ENCODE measurements around the gene SUOX.
A peak's percentile ranks its signal among the peaks of the same experiment; 100 is the strongest.
"Not testable (repeated sequence)": the region's sequence is repeated elsewhere in the genome, so short reads cannot be mapped to it uniquely, and the experiment has no call there.

Gene SUOX

GRCh38 chr12:56001487-56002100, 4.5 kb downstream of the SUOX start:
- no peak for DNase-seq (ENCODE audit: low read depth, low spot score)
- WGBS (ENCODE audit: insufficient coverage, insufficient read length), result no CpG with 5 or more reads among the region's 7 CpGs
- peaks cover 10% of the 10 kb centered on the region; the same call in 1 of the 2 replicates for H3K36me3 ChIP-seq (ENCODE audit: control insufficient read depth, insufficient read depth, low read length)
- no peaks in the 10 kb centered on the region for H3K27me3 ChIP-seq (ENCODE audit: control insufficient read depth, insufficient read depth, low read length)
- no peaks in the 10 kb centered on the region for H3K9me3 ChIP-seq (ENCODE audit: control insufficient read depth, insufficient read depth, low read length)
- no peak overlapping the region for H3K27ac ChIP-seq (ENCODE audit: low read length)
- no peak overlapping the region for H3K4me3 ChIP-seq (ENCODE audit: low read length)
- no peaks in the 10 kb centered on the region for H3K4me1 ChIP-seq (ENCODE audit: control insufficient read depth, insufficient read depth, low read length)

GRCh38 chr12:56003376-56003775, 6.3 kb downstream of the SUOX start:
- not testable (repeated sequence) for H3K9me3 ChIP-seq (ENCODE audit: control insufficient read depth, insufficient read depth, low read length); H3K36me3 ChIP-seq (ENCODE audit: control insufficient read depth, insufficient read depth, low read length); DNase-seq (ENCODE audit: low read depth, low spot score); H3K4me3 ChIP-seq (ENCODE audit: low read length); H3K27ac ChIP-seq (ENCODE audit: low read length); H3K27me3 ChIP-seq (ENCODE audit: control insufficient read depth, insufficient read depth, low read length); H3K4me1 ChIP-seq (ENCODE audit: control insufficient read depth, insufficient read depth, low read length)
- WGBS (ENCODE audit: insufficient coverage, insufficient read length), result no CpG with 5 or more reads among the region's 5 CpGs

- peaks cover 10% of the 10 kb centered on the region; the same call in 1 of the 2 replicates for H3K36me3 ChIP-seq (ENCODE audit: control insufficient read depth, insufficient read depth, low read length)
- DNase-seq (ENCODE audit: low read depth, low spot score), result no peak
- no peak overlapping the region for H3K4me3 ChIP-seq (ENCODE audit: low read length)
- no peaks in the 10 kb centered on the region for H3K27me3 ChIP-seq (ENCODE audit: control insufficient read depth, insufficient read depth, low read length)
- WGBS (ENCODE audit: insufficient coverage, insufficient read length), result no CpG with 5 or more reads among the region's 10 CpGs
- no peaks in the 10 kb centered on the region for H3K4me1 ChIP-seq (ENCODE audit: control insufficient read depth, insufficient read depth, low read length)
- H3K27ac ChIP-seq (ENCODE audit: low read length), result no peak overlapping the region
- H3K9me3 ChIP-seq (ENCODE audit: control insufficient read depth, insufficient read depth, low read length), result no peaks in the 10 kb centered on the region
These were observed 7.1 kb downstream of the SUOX start for GRCh38 chr12:56004211-56004610.

- no peak for DNase-seq (ENCODE audit: low read depth, low spot score)
- Histone ChIP-seq H3K4me1 (ENCODE audit: control insufficient read depth, insufficient read depth, low read length) (no peaks in the 10 kb centered on the region), H3K4me3 (ENCODE audit: low read length) (peak overlapping the region; percentile 84; the same call in 1 of the 2 replicates), H3K9me3 (ENCODE audit: control insufficient read depth, insufficient read depth, low read length) (no peaks in the 10 kb centered on the region), H3K27ac (ENCODE audit: low read length) (no peak overlapping the region), H3K36me3 (ENCODE audit: control insufficient read depth, insufficient read depth, low read length) (peaks cover 6% of the 10 kb centered on the region; the same call in 1 of the 2 replicates), H3K27me3 (ENCODE audit: control insufficient read depth, insufficient read depth, low read length) (no peaks in the 10 kb centered on the region)
- no CpG with 5 or more reads among the region's 44 CpGs for WGBS (ENCODE audit: insufficient coverage, insufficient read length)
These were observed 10.8 kb downstream of the SUOX start for GRCh38 chr12:56007564-56008559.

GRCh38 chr12:56010111-56010570, 13.1 kb downstream of the SUOX start:
- DNase-seq (ENCODE audit: low read depth, low spot score), result no peak
- no peaks in the 10 kb centered on the region for H3K36me3 ChIP-seq (ENCODE audit: control insufficient read depth, insufficient read depth, low read length)
- H3K27ac ChIP-seq (ENCODE audit: low read length), result no peak overlapping the region
- WGBS (ENCODE audit: insufficient coverage, insufficient read length), result no CpG with 5 or more reads among the region's 2 CpGs
- no peaks in the 10 kb centered on the region for H3K9me3 ChIP-seq (ENCODE audit: control insufficient read depth, insufficient read depth, low read length)
- H3K4me1 ChIP-seq (ENCODE audit: control insufficient read depth, insufficient read depth, low read length), result no peaks in the 10 kb centered on the region
- no peak overlapping the region for H3K4me3 ChIP-seq (ENCODE audit: low read length)
- no peaks in the 10 kb centered on the region for H3K27me3 ChIP-seq (ENCODE audit: control insufficient read depth, insufficient read depth, low read length)

GRCh38 chr12:56011509-56012090, 14.5 kb downstream of the SUOX start:
- no CpG with 5 or more reads among the region's 2 CpGs for WGBS (ENCODE audit: insufficient coverage, insufficient read length)
- no peaks in the 10 kb centered on the region for H3K9me3 ChIP-seq (ENCODE audit: control insufficient read depth, insufficient read depth, low read length)
- H3K27me3 ChIP-seq (ENCODE audit: control insufficient read depth, insufficient read depth, low read length), result no peaks in the 10 kb centered on the region
- DNase-seq (ENCODE audit: low read depth, low spot score), result no peak
- H3K4me1 ChIP-seq (ENCODE audit: control insufficient read depth, insufficient read depth, low read length), result no peaks in the 10 kb centered on the region
- H3K36me3 ChIP-seq (ENCODE audit: control insufficient read depth, insufficient read depth, low read length), result no peaks in the 10 kb centered on the region
- no peak overlapping the region for H3K4me3 ChIP-seq (ENCODE audit: low read length)
- no peak overlapping the region for H3K27ac ChIP-seq (ENCODE audit: low read length)

- Histone ChIP-seq H3K9me3 (ENCODE audit: control insufficient read depth, insufficient read depth, low read length) (no peaks in the 10 kb centered on the region), H3K4me3 (ENCODE audit: low read length) (no peak overlapping the region), H3K27me3 (ENCODE audit: control insufficient read depth, insufficient read depth, low read length) (no peaks in the 10 kb centered on the region), H3K36me3 (ENCODE audit: control insufficient read depth, insufficient read depth, low read length) (no peaks in the 10 kb centered on the region), H3K27ac (ENCODE audit: low read length) (no peak overlapping the region), H3K4me1 (ENCODE audit: control insufficient read depth, insufficient read depth, low read length) (no peaks in the 10 kb centered on the region)
- DNase-seq (ENCODE audit: low read depth, low spot score), result no peak
- WGBS (ENCODE audit: insufficient coverage, insufficient read length), result no CpG with 5 or more reads among the region's 5 CpGs
These were observed 16.4 kb downstream of the SUOX start for GRCh38 chr12:56013482-56013881.

- Histone ChIP-seq H3K9me3 (ENCODE audit: control insufficient read depth, insufficient read depth, low read length) (no peaks in the 10 kb centered on the region), H3K27me3 (ENCODE audit: control insufficient read depth, insufficient read depth, low read length) (no peaks in the 10 kb centered on the region), H3K36me3 (ENCODE audit: control insufficient read depth, insufficient read depth, low read length) (no peaks in the 10 kb centered on the region), H3K4me3 (ENCODE audit: low read length) (no peak overlapping the region), H3K27ac (ENCODE audit: low read length) (no peak overlapping the region), H3K4me1 (ENCODE audit: control insufficient read depth, insufficient read depth, low read length) (no peaks in the 10 kb centered on the region)
- no peak for DNase-seq (ENCODE audit: low read depth, low spot score)
- no CpG with 5 or more reads among the region's 2 CpGs for WGBS (ENCODE audit: insufficient coverage, insufficient read length)
These were observed 17.1 kb downstream of the SUOX start for GRCh38 chr12:56014205-56014604.

GRCh38 chr12:56017181-56017580, 20.1 kb downstream of the SUOX start:
- H3K27ac ChIP-seq (ENCODE audit: low read length), result no peak overlapping the region
- no peak for DNase-seq (ENCODE audit: low read depth, low spot score)
- no CpG with 5 or more reads among the region's 4 CpGs for WGBS (ENCODE audit: insufficient coverage, insufficient read length)
- H3K36me3 ChIP-seq (ENCODE audit: control insufficient read depth, insufficient read depth, low read length), result no peaks in the 10 kb centered on the region
- H3K27me3 ChIP-seq (ENCODE audit: control insufficient read depth, insufficient read depth, low read length), result no peaks in the 10 kb centered on the region
- no peak overlapping the region for H3K4me3 ChIP-seq (ENCODE audit: low read length)
- no peaks in the 10 kb centered on the region for H3K9me3 ChIP-seq (ENCODE audit: control insufficient read depth, insufficient read depth, low read length)
- H3K4me1 ChIP-seq (ENCODE audit: control insufficient read depth, insufficient read depth, low read length), result 0 out of 2 replicates have a peak, but pooled peaks cover 3% of the 10 kb centered on the region

- WGBS (ENCODE audit: insufficient coverage, insufficient read length), result no CpG with 5 or more reads among the region's 1 CpG
- no peak overlapping the region for H3K27ac ChIP-seq (ENCODE audit: low read length)
- H3K4me1 ChIP-seq (ENCODE audit: control insufficient read depth, insufficient read depth, low read length), result 0 out of 2 replicates have a peak, but pooled peaks cover 3% of the 10 kb centered on the region
- no peaks in the 10 kb centered on the region for H3K36me3 ChIP-seq (ENCODE audit: control insufficient read depth, insufficient read depth, low read length)
- H3K4me3 ChIP-seq (ENCODE audit: low read length), result no peak overlapping the region
- H3K27me3 ChIP-seq (ENCODE audit: control insufficient read depth, insufficient read depth, low read length), result no peaks in the 10 kb centered on the region
- DNase-seq (ENCODE audit: low read depth, low spot score), result no peak
- no peaks in the 10 kb centered on the region for H3K9me3 ChIP-seq (ENCODE audit: control insufficient read depth, insufficient read depth, low read length)
These were observed 21.3 kb downstream of the SUOX start for GRCh38 chr12:56018356-56018755.
